ENCODE results near the gene ZNF91.
A peak's percentile ranks its signal among the peaks of the same experiment; 100 is the strongest.
"Not testable (repeated sequence)": the region's sequence is repeated elsewhere in the genome, so short reads cannot be mapped to it uniquely, and the experiment has no call there.

Gene ZNF91

GRCh38 chr19:23346696-23347095, 48.6 kb downstream of the ZNF91 start:
- H3K27ac ChIP-seq, result no peak overlapping the region
- no peak for TF ChIP-seq CTCF (conservative IDR thresholded peaks at IDR 0.05)

- H3K27ac ChIP-seq, result no peak overlapping the region
- TF ChIP-seq CTCF (conservative IDR thresholded peaks at IDR 0.05), result no peak
Measured at GRCh38 chr19:23345838-23346237, 49.4 kb downstream of the ZNF91 start.

- TF ChIP-seq CTCF (conservative IDR thresholded peaks at IDR 0.05), result no peak
- H3K27ac ChIP-seq, result peak overlapping the region; percentile 31
Measured at GRCh38 chr19:23343434-23344010, 51.7 kb downstream of the ZNF91 start.

- no peak for TF ChIP-seq CTCF (conservative IDR thresholded peaks at IDR 0.05)
- H3K27ac ChIP-seq, result no peak overlapping the region
Measured at GRCh38 chr19:23328211-23328610, 67.1 kb downstream of the ZNF91 start.

- no peak for TF ChIP-seq CTCF (conservative IDR thresholded peaks at IDR 0.05)
- no peak overlapping the region for H3K27ac ChIP-seq
Measured at GRCh38 chr19:23321953-23322549, 73.2 kb downstream of the ZNF91 start.

- not testable (repeated sequence) for H3K27ac ChIP-seq
Measured at GRCh38 chr19:23321403-23321802, 73.9 kb downstream of the ZNF91 start.

GRCh38 chr19:23319571-23319970, 75.7 kb downstream of the ZNF91 start:
- not testable (repeated sequence) for H3K27ac ChIP-seq

GRCh38 chr19:23318941-23319340, 76.3 kb downstream of the ZNF91 start:
- H3K27ac ChIP-seq, result not testable (repeated sequence)

GRCh38 chr19:23318143-23318542, 77.1 kb downstream of the ZNF91 start:
- no peak for TF ChIP-seq CTCF (conservative IDR thresholded peaks at IDR 0.05)
- no peak overlapping the region for H3K27ac ChIP-seq

All from VCaP (cell line).